ENCODE measurements around the gene TLR8.
"Not testable (repeated sequence)": the region's sequence is repeated elsewhere in the genome, so short reads cannot be mapped to it uniquely, and the experiment has no call there.

TLR8 gene

GRCh38 chrX:12898073-12898472, 8.3 kb upstream of the TLR8 start:
- no peak for DNase-seq

GRCh38 chrX:12899506-12899905, 6.9 kb upstream of the TLR8 start:
- no peak for DNase-seq

GRCh38 chrX:12901486-12901885, 4.9 kb upstream of the TLR8 start:
- peak; percentile 36 to 48 for DNase-seq

- no peak for DNase-seq
These were observed 2.8 kb upstream of the TLR8 start for GRCh38 chrX:12903646-12904045.

- DNase-seq, result peak in 1 of 2 experiments; percentile 3
These were observed 4.2 kb downstream of the TLR8 start for GRCh38 chrX:12910423-12911121.

- peak in 1 of 2 experiments; percentile 2 for DNase-seq
These were observed 4.7 kb downstream of the TLR8 start for GRCh38 chrX:12911122-12911470.

- no peak for DNase-seq
These were observed 6.5 kb downstream of the TLR8 start for GRCh38 chrX:12912791-12913482.

GRCh38 chrX:12917753-12918152, 11.3 kb downstream of the TLR8 start:
- no peak for DNase-seq

GRCh38 chrX:12919051-12919450, 12.6 kb downstream of the TLR8 start:
- DNase-seq, result no peak

GRCh38 chrX:12919620-12920019, 13.2 kb downstream of the TLR8 start:
- DNase-seq, result no peak

- DNase-seq, result no peak
These were observed 14.6 kb downstream of the TLR8 start for GRCh38 chrX:12920990-12921389.

- DNase-seq, result no peak
These were observed 15.6 kb downstream of the TLR8 start for GRCh38 chrX:12921886-12922598.

- no peak for DNase-seq
These were observed 16.1 kb downstream of the TLR8 start for GRCh38 chrX:12922599-12922919.

- DNase-seq, result no peak
These were observed 23.3 kb downstream of the TLR8 start for GRCh38 chrX:12929701-12930100.

GRCh38 chrX:12930150-12930549, 23.7 kb downstream of the TLR8 start:
- no peak for DNase-seq

GRCh38 chrX:12932244-12932643, 25.8 kb downstream of the TLR8 start:
- DNase-seq, result no peak

GRCh38 chrX:12934850-12935249, 28.4 kb downstream of the TLR8 start:
- DNase-seq, result no peak

GRCh38 chrX:12936947-12937346, 30.5 kb downstream of the TLR8 start:
- DNase-seq, result no peak

GRCh38 chrX:12940471-12940870, 34.1 kb downstream of the TLR8 start:
- DNase-seq, result not testable (repeated sequence)

- not testable (repeated sequence) for DNase-seq
These were observed 37.2 kb downstream of the TLR8 start for GRCh38 chrX:12943592-12943991.

- DNase-seq, result not testable (repeated sequence)
These were observed 38.0 kb downstream of the TLR8 start for GRCh38 chrX:12944452-12944851.

GRCh38 chrX:12945494-12945893, 39.1 kb downstream of the TLR8 start:
- DNase-seq, result no peak

- DNase-seq, result no peak
These were observed 40.0 kb downstream of the TLR8 start for GRCh38 chrX:12946406-12946805.

- DNase-seq, result peak; percentile 63 to 74
These were observed 40.6 kb downstream of the TLR8 start for GRCh38 chrX:12946838-12947544.
